HG02610 (cell line): ENCODE data around the gene KLHL6.

Experiments used
- ATAC-seq: cut with Tn5 transposase; IDR thresholded peaks from one replicate; pipeline ENCODE4 v1.9.1; 2021; ENCODE audit warnings: mild to moderate bottlenecking, moderate library complexity; ENCODE audit not compliant: unreplicated experiment

KLHL6 gene

GRCh38 chr3:183566880-183567279, 11.4 kb upstream of the KLHL6 start:
- ATAC-seq: no peak

DNA sequence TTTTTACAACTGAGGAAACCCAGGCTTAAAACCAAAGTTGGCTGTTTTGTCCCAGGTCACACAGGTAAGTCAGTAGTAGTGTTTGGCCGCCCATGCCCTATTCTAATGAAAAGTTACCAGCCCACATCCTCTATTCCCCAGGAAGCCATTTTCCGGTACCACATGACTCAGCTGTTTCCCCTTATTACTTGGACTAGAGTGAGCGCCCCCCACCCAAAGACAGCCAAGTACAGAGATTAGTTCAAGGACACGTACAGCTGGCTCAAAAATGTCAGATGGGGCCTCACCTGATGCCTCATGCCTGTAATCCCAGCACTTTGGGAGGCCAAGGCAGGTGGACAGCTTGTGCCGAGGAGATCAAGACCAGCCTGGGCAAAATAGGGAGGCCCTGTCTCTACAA, 8.5 kb upstream of the KLHL6 start:
- no peak for ATAC-seq

DNA sequence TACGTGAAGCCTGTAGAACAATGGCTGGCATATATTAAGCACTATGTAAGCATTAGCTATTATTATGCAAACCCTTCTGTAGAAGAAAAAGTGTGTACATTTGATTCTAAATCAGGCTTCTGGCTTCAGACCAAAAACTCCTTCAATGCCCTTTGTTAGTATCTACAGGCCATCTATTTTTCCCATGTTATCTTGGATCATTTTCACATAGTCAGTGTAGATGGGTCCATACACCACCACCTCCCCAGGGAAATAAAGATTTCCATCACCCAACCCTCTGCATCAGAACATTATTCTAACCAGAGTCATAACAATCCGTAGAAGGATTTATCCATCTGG, 8.0 kb upstream of the KLHL6 start:
- ATAC-seq: no peak

GRCh38 chr3:183560607-183561006, 5.1 kb upstream of the KLHL6 start:
- ATAC-seq: no peak

- no peak for ATAC-seq
Measured at GRCh38 chr3:183558495-183558894, 3.0 kb upstream of the KLHL6 start.

DNA sequence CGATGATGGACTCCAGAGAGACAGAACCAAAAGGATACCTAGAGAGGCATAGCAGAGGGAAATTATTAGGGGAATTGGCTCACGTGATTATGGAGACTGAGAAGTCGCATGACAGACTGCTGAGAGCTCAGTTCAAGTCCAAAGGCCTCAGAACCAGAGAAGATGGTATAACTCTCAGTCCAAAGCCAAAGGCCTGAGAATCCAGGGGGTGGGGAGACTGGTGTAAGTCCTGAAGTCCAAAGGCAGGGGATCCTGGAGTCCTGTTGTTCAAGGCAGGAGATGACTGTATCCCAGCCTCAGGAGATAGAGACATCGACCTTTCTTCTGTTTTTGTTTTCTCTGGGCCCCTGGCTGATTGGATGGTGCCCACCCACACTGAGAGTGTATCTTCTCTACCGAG, 1.2 kb upstream of the KLHL6 start:
- no peak for ATAC-seq

- ATAC-seq: peak; percentile 62
Measured at GRCh38 chr3:183554377-183554776, 1.1 kb downstream of the KLHL6 start.

DNA sequence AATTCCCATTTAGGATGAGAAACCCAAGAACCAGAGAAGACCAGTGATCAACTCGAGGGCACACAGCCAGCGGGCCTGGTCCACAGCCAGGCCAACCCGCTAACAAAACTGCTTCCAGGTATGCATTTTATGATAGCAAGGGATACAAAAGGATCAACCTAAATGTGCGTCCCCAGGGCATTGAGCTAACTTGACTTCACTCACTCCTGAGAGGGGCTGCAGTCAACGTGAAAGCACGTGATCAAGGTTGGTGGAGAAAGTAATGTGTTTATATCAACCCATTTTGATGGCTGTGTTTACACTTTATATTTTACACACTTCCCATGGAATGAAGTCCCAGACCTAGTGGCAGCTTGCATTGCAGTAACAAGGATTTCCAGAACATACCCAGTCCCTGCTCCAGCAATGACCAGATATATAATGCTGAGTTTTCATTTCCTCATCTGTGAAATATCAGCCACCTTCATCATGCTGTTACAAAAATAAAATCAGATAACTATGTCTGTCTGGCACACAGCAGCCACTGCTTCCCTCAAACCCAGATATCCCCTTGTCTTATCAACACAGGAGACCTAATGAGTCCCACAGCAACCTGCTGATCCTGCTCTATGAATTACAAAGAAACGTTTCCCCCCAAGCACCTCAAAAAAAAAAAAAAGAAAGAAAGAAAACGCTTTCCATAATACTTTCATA, 2.0 kb downstream of the KLHL6 start:
- no peak for ATAC-seq

GRCh38 chr3:183551930-183552329, 3.6 kb downstream of the KLHL6 start:
- no peak for ATAC-seq

GRCh38 chr3:183548262-183548769, 7.2 kb downstream of the KLHL6 start:
- no peak for ATAC-seq

DNA sequence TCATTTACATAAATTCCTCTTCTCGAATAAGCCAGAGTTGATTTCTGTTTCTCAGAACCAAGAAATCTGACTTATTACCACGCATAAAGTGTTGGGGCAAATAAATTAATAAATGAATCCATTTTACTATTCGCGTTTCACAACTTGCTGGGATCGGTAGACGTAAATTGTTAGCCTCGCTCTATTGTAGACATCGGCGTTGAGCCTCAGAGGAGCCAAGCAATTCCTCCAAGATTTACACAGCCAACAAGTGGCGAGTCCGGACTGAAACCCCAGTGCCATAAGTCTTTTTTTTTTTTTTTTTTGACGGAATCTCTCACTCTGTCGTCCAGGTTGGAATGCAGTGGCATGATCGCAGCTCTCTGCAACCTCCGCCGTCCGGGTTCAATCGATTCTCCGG, 8.9 kb downstream of the KLHL6 start:
- ATAC-seq: no peak

DNA sequence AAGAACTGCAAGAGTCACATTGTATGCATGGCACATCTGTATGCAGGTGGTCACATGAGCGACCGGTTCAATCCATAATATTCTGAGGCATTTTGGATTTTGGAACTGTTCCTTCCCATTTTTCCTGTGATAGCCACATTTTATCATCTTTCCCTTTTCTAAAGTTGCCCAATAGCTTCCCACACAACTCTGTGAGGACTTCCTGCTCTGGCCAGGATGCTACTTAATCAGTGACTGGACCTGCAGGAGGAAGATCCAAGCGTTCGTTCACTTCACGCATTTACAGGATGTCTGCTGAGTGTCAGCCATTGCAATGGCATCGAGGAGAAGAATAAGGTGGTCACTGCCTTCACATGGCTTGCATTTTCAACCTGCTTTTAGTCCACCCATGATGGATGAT, 9.8 kb downstream of the KLHL6 start:
- ATAC-seq: no peak

GRCh38 chr3:183542355-183542754, 13.2 kb downstream of the KLHL6 start:
- ATAC-seq: no peak

DNA sequence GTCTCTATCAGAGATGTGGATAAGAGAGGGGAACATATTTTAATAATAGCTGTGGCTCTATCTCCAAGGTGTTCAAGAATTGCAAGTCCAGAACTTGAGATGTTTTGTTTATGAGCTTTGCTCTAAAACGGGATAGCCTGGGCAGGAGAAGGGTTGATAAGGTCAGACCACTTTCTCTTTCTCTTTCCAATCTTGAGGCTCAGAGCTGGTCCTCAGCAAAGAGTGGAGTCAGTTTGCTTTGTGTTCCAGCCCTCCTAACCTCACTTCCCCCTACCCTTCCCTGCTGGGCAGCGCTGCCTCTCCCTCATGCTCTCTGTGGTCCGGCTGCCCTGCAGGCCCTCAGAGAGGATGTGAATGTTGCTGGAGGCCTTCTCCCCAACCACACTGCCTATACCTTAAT, 13.8 kb downstream of the KLHL6 start:
- ATAC-seq: no peak

GRCh38 chr3:183541235-183541655, 14.3 kb downstream of the KLHL6 start:
- no peak for ATAC-seq

DNA sequence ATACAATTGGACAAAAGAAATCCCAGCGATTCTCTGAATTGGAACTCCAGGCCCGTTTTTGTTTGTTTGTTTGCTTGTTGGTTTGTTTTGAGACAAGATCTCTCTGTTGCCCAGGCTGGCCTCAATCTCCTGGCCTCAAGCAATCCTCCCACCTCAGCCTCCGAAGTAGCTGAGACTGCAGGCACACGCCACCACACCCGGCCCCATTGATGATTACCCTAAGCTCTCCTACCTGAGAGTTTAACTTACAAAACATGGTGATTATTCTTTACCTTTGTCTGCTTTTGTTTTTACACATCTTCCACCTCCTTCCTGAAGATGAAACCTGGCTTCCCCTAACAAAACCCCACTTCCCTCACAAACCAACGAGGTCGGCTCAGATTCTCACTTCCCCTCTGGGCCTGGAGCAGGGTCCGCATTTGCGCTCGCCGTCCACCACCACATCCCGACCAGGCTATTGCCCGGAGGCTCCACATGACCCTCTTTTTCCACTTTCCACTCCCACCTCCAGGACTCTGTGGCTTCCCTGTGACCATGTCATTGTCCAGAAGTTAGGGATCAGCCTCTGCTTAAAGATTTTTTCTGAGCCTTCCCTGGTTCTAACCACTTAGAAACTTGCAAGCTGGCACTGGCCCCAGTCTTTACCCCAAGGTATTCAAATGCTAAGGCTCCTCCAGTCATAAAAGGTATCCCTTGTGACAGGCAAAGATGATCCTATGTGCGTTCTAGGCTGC, 14.8 kb downstream of the KLHL6 start:
- no peak for ATAC-seq

DNA sequence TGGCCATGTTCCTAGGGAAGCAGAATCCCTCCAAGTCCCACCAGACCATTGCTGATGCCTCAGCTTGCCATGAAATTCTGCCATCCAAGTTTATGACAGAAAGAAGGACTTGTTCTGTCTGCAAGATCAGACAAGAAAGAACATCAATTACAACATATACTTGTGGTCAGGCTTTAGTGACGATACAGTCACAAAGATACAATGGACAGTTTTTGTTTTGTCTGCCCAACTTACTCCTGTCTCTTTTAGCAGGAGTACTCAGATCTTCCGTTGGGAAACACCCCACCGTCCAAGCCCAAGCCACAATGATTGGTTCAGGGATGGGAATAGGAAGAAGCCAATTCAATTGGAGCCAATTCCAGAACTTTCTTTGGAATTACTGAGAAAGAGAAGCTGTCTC, 15.7 kb downstream of the KLHL6 start:
- ATAC-seq: no peak

- no peak for ATAC-seq
Measured at GRCh38 chr3:183538486-183538885, 17.0 kb downstream of the KLHL6 start.

- ATAC-seq: no peak
Measured at GRCh38 chr3:183537295-183537730, 18.2 kb downstream of the KLHL6 start.

DNA sequence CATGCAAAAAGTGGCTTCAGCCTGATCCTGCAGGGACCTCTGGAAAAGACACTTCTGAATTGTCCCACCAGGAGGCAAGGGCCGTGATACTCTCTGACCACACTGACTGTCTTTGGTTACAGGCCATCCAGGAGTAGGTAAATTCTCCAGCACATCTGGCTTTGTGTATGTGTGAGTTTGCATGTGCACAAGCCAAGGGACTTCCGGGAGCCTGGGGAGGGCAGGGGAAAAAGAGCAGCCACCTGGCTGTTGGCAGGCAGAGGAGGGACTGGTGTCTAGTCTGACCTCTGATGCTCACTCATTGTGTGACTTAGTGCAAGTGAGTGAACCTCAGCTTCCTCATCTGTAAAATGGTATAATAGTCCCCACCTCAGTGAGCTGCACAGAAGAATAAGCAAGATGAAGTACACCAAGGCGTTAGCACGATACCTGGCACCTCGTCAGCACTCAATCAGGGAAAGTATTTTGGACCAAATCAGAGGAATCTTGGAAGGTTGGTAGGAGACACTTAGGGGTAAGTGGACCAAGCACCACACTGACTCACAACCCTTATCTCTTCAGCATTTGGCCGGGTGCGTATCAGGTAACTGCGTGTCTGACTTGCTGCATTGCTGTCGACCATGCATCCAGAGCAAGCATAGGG, 19.1 kb downstream of the KLHL6 start:
- peak; percentile 58 for ATAC-seq

- ATAC-seq: no peak
Measured at GRCh38 chr3:183534249-183534648, 21.3 kb downstream of the KLHL6 start.
